GM18517 (cell line): ENCODE data around the gene DSTYK.
"Not testable (repeated sequence)": the region's sequence is repeated elsewhere in the genome, so short reads cannot be mapped to it uniquely, and the experiment has no call there.

Source experiments
- ATAC-seq: cut with Tn5 transposase; IDR thresholded peaks from one replicate; pipeline ENCODE4 v1.9.1; 2021; ENCODE audit warnings: mild to moderate bottlenecking, moderate library complexity; ENCODE audit not compliant: unreplicated experiment

Gene DSTYK

GRCh38 chr1:205217418-205217817 is 5.9 kb upstream of the DSTYK start:
- ATAC-seq: no peak

GRCh38 chr1:205216588-205216987 is 5.1 kb upstream of the DSTYK start:
- ATAC-seq: no peak

GRCh38 chr1:205214756-205215155 is 3.3 kb upstream of the DSTYK start:
- ATAC-seq: no peak

DNA sequence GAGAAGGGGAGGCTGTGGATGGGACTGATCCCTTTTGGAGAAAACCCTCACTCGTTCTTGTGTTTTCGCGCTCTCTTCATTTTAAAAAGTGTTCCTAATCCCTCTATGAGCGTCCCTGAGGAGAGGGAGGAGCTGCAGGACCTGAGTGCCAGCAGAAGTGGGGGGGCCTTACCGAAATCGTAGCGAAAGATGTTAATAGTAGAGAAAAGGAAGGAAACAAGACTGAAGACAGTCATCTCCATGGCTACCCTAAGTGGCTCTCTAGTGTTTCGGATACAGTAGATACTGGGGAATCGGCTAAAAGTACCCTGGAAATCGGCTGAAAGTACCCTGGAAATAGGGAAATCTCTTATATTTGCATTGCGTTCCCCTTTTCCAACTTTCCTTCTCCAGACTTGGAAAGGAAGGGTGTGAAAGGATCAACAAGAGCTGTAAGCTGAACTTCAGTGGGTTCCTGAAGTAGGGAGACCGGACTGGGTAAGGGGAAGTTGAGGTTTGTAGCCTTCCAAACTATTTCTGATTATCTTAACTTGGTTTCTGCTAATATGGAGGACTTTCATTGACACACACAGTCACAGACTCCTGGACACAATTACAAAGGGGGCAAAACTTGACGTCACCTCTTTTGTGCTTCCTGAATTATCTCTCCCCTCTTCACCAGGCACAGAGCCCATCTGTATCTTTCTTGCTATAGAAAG is 486 bp upstream of the DSTYK start:
- ATAC-seq: peak; percentile 11

DNA sequence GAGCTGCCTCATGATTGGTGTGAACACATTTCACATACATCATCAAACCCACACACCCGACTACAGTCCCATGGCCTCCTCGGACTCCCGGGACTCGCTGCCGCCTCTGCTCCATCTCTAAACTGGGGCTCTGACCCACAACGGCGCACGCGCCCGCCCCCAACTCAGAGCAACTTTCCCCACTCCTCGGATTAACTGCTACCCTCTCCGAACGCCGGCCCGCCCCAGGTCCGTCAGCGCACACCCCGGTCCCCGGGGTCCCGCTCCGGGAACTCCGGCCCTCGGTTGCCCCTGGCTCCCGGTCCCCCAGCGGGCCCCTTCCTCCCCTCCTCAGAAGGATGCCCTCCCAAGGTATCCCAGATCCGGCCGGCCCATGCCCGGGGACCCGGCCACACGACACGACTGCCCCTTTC is 740 bp downstream of the DSTYK start:
- no peak for ATAC-seq

DNA sequence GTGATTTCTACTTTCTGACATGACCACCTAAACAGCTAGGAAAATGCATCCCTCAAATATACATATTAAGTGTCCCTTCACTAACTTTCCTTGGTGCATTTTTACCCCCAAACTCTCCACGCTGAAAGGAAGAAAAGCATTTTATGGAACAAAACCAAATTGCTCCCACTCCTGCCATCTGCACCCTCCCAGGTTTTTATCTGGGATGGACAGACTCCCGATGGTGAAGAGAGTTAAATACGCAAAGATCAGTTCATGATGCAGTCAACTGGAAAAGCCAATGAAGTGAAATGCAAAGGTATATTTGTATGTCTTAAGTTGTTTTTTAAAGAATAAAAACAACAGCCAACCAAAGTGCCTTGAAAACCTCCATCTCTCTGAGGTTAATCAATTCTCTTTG is 2.7 kb downstream of the DSTYK start:
- no peak for ATAC-seq

DNA sequence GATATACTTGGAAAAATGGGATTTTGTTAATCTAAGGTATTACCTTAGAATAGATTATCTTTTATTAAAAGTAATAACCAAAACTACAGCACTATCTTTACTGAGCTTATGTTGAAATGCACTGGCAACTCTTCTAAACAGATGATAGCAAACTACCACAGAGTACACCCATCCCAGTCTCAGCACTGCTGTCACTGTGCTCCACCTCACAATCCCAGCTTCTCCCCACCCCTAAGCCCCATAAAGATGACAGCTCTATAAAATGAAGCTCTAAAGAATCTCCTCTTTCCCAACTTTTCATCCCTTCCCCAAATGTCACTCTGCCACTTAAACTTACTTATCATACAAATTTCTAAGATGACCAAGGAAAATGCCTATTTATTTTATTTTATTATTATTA is 6.4 kb downstream of the DSTYK start:
- ATAC-seq: no peak

GRCh38 chr1:205204552-205204951 is 7.0 kb downstream of the DSTYK start:
- ATAC-seq: no peak

DNA sequence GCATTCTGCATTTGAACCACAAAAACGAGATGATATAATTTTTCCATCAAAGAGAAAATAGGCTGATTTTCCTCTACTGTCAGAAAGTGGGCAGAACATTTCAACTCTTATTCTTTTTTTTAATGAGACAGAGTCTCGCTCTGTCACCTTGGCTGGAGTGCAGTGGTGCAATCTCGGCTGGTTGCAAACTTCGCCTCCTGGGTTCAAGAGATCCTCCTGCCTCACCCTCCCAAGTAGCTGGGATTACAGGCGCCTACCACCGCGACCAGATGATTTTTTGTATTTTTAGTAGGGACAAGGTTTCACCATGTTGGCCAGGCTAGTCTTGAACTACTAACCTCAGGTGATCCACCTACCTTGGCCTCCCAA is 11.6 kb downstream of the DSTYK start:
- no peak for ATAC-seq

DNA sequence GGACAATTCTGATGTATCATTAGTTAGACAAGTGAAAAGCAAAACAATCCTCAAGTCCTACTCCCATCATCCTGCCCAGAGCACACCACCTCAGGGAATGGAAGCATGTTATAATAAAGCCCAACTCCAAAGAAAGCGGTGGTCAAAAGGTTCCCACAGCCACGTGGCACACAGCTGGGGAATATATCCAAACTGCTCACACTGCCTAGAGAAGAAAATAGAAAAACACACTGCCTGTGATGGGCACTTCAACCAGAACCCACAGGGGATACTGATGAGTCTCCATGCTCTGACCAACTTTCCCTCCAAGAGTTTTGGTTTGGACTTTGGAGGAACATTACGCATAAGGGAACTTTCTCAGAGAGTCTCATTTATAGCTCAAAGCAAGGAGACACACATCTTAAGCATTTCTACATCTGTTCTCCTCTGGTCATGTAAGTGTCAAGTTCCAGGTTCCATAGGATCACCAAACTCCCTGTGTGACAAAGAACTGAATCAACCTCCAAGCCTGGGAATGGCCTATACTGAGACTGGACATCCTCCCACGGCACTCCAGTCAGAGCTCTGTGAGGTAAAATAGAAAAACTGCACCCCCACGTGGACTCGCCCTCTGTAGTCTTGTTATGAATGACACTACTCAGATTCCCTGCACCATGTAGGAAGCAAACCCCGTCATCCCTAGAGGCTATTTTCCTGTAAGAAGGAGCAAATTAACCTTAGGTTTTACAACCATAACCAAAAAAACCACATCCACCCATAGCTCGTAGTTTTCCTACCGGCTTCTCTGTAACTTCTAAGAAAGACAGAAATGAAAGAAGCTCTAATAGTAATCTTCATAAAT is 12.2 kb downstream of the DSTYK start:
- no peak for ATAC-seq

- ATAC-seq: no peak
These were observed 19.2 kb downstream of the DSTYK start for GRCh38 chr1:205192287-205192686.

GRCh38 chr1:205191622-205192021 is 19.9 kb downstream of the DSTYK start:
- no peak for ATAC-seq

GRCh38 chr1:205190845-205191577 is 20.5 kb downstream of the DSTYK start:
- ATAC-seq: no peak

GRCh38 chr1:205189131-205189530 is 22.4 kb downstream of the DSTYK start:
- no peak for ATAC-seq

DNA sequence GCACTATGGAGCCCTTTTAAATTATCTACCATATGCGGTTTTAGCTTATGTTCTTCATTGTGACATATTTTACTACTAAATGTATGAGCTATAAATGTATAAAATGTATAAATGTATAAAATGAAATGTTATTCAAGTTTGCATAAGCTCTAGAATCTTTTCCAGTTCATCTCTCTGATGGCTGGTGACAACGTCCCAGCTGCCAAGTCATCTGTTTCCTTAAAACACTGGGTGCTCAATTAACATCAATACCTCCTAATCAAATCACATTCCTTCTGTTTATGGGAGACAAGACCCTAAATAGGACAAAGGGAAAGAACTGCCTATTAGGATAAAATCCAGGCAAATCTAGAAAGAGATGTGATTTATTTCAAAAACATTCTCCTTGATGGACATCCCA is 22.9 kb downstream of the DSTYK start:
- no peak for ATAC-seq

- ATAC-seq: no peak
These were observed 23.4 kb downstream of the DSTYK start for GRCh38 chr1:205188098-205188497.

GRCh38 chr1:205187420-205187819 is 24.1 kb downstream of the DSTYK start:
- no peak for ATAC-seq

GRCh38 chr1:205186191-205186590 is 25.3 kb downstream of the DSTYK start:
- ATAC-seq: no peak

- ATAC-seq: no peak
These were observed 27.7 kb downstream of the DSTYK start for GRCh38 chr1:205183676-205184335.

- no peak for ATAC-seq
These were observed 28.6 kb downstream of the DSTYK start for GRCh38 chr1:205182930-205183329.

- not testable (repeated sequence) for ATAC-seq
These were observed 31.2 kb downstream of the DSTYK start for GRCh38 chr1:205180331-205180730.
